Motor neuron (in vitro differentiated cells): ENCODE measurements around the gene SPARCL1. TPM values are rescaled to one million over a fixed set of nuclear protein-coding genes. Genes with fewer than 3 reads are reported as not detected.
"Not testable (repeated sequence)": the region's sequence is repeated elsewhere in the genome, so short reads cannot be mapped to it uniquely, and the experiment has no call there.

Source experiments
- ATAC-seq, 8 experiments: fragments of 200-7000 bp; cut with Tn5 transposase; replicated peaks in 6 of 8; 2 replicates each; pipeline ENCODE4 v1.8.0; 2021; ENCODE audit warnings: mild to moderate bottlenecking in 8 of 8, moderate library complexity in 8 of 8
- H3K27ac ChIP-seq, 2 donors: fragments of 250-450 bp; sonication (Bioruptor Pico); 2 replicates each; pipeline ENCODE4 v1.9.0; 2021; ENCODE audit warnings: antibody characterized with exemption in 2 of 2, mild to moderate bottlenecking in 2 of 2, moderate library complexity in 1 of 2
- H3K4me1 ChIP-seq, 2 donors: fragments of 250-450 bp; sonication (Bioruptor Pico); replicated peaks in 1 of 2; 2 replicates each; pipeline ENCODE4 v1.6.1; 2021; ENCODE audit warnings: antibody characterized with exemption in 2 of 2, mild to moderate bottlenecking in 2 of 2, moderate library complexity in 1 of 2
- H3K4me3 ChIP-seq, 5 donors: fragments of 250-450 bp; sonication (Bioruptor Pico); 2 replicates each; pipeline ENCODE4 v1.9.0; 2021; ENCODE audit warnings: antibody characterized with exemption in 5 of 5, mild to moderate bottlenecking in 5 of 5, moderate library complexity in 4 of 5
- WGBS, 10 experiments: fragments of 450-650 bp; shearing (Covaris generic); methylation state at CpG; one replicate each; pipeline ENCODE4 v1.0.0; 2022; 5-methylcytosine and 5-hydroxymethylcytosine counted together
- in situ Hi-C, 9 experiments: fragments of 400-800 bp; cut with MboI; loops; one replicate each; pipeline ENCODE4 v1.15.0; 2021; ENCODE audit warnings: low sequenced_read_pairs in 9 of 9, low pct_unique_long_range_greater_than_20kb in 2 of 9; ENCODE audit not compliant: unreplicated experiment in 9 of 9
- total RNA-seq, 8 experiments: library from RNA; unstranded; fragments of 300-600 nt; gene quantifications; 2 replicates each; pipeline versions ENCODE4 v1.2.3 to v1.2.4, GENCODE V29; 2022

Gene SPARCL1
- total RNA-seq, 8 experiments from 2014 or later, result 0.36 to 473 (median 7.8) TPM

DNA sequence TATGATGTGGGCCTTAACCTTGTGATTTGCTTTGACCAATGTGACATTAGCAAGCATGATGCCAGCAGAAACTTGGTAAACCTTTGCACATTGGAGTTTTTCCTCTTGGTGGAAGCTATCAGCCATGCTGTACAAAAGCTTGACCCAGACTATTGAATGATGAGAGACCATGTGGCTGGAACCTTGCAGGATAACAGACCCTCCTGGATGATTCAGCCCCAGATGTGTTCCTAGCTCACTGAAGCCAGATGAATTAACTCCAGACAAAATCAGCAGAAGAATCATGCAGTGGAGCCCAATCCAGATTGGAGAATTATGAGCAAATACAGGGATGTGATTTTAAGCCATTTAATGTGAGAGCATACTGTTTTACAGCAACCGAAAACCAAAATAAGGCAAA, 16.8 kb downstream of the SPARCL1 start:
- no peak for ATAC-seq
- Histone ChIP-seq H3K27ac (no peak overlapping the region), H3K4me1 (no peaks in the 10 kb centered on the region), H3K4me3 (no peak overlapping the region)
- 0 to 100% (median 48%) methylated on average over 1 of the region's 1 CpG; no CpG with 5 or more reads in 2 of the 10 experiments for WGBS, 10 experiments
- in situ Hi-C loops, result no loop called here

DNA sequence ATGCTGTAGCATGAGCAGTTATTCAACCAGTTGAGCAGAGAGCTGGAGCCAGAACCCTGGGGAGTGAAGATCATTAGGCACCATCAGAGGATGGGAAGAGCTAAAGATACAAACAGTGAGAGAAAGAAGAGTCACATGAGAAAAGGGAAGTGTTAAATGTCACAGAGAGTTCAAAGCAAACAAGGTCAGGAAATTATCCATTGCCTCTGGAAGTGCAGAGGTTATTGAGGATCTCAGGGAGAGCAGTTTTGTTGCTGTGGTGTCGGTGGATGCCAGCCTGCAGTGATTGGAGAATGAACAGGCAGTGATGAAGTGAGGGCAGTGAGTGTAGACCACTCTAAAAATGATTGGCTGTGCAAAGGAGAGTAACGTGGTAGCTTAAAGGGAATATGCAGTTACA, 17.7 kb downstream of the SPARCL1 start:
- Histone ChIP-seq H3K4me1 (no peaks in the 10 kb centered on the region), H3K27ac (no peak overlapping the region), H3K4me3 (no peak overlapping the region)
- 40 to 100% (median 87%) methylated on average over 1 to 2 of the region's 2 CpGs; no CpG with 5 or more reads in 2 of the 10 experiments for WGBS, 10 experiments
- in situ Hi-C loops, result no loop called here
- no peak for ATAC-seq

DNA sequence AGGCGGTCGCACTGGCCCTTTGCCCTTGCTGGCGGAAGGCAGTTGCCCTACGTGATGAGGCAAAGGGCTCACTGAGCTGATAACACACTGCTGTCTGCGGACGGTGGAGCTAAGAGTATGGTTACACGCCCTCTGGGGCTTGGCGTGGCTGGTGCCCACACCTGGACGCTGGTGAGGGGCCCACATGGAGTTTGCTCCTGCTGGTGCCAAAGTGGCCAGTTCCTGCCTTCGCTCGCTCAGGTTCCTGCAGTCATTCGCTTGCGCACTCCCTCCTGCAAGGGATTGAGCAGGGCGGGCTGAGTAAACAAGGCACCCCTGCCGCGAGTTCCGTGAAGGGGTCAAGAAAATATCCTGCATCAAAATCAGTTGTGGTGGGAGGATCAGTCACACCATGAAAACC, 18.4 kb downstream of the SPARCL1 start:
- no peaks in the 10 kb centered on the region for H3K4me1 ChIP-seq
- WGBS, 10 experiments, result 80 to 100% (median 95%) methylated on average over 1 to 8 of the region's 17 CpGs; no CpG with 5 or more reads in 5 of the 10 experiments
- no peak overlapping the region for H3K4me3 ChIP-seq
- in situ Hi-C loops, result no loop called here
- no peak for ATAC-seq
- H3K27ac ChIP-seq, result no peak overlapping the region

DNA sequence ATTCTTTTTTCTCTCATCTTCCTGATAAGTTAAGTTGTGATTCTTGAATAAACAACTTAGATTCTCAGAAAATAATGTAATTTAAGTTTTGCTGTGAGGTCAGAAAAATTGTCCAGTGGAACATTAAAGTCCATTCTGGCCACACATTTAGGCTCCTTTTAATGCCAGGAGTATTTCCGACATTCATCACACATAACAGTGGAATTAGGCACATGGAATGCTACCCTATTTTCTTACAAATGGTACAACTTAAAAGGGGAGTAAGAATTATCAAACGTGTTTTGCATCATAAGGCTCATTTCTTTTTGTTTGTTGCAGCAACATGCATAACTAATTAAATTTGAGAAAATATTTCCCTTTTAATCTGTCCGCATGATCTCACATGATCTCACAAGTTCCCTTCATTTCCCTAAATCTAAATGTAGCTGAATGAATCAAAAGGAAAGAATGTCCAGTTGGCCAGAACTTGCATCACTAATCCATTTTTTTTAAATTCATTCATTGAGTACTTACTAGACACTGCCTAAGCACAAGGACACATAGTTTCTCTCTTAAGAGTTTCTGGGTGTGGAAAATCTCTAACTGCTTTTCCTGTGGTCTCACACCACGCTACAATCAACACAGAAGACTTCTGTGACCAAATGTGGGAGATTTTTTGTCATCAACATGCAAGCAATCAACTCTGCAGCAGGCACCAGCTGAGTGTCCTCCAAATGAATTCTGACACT, 22.0 kb downstream of the SPARCL1 start:
- Histone ChIP-seq H3K4me1 (no peaks in the 10 kb centered on the region), H3K27ac (no peak overlapping the region), H3K4me3 (no peak overlapping the region)
- ATAC-seq, result peak in 3 of 8 experiments; percentile 49 to 96 (median 96)
- in situ Hi-C loops, result no loop called here
- WGBS, 10 experiments, result 8 to 98% (median 67%) methylated on average over 2 to 4 of the region's 4 CpGs; no CpG with 5 or more reads in 1 of the 10 experiments

GRCh38 chr4:87505862-87506261, 23.3 kb downstream of the SPARCL1 start:
- no peak overlapping the region for H3K4me3 ChIP-seq
- H3K4me1 ChIP-seq, result no peaks in the 10 kb centered on the region
- ATAC-seq, result no peak
- in situ Hi-C loops, result no loop called here
- H3K27ac ChIP-seq, result no peak overlapping the region
- WGBS, 10 experiments, result 40 to 100% (median 69%) methylated on average over 1 to 3 of the region's 3 CpGs; no CpG with 5 or more reads in 3 of the 10 experiments

DNA sequence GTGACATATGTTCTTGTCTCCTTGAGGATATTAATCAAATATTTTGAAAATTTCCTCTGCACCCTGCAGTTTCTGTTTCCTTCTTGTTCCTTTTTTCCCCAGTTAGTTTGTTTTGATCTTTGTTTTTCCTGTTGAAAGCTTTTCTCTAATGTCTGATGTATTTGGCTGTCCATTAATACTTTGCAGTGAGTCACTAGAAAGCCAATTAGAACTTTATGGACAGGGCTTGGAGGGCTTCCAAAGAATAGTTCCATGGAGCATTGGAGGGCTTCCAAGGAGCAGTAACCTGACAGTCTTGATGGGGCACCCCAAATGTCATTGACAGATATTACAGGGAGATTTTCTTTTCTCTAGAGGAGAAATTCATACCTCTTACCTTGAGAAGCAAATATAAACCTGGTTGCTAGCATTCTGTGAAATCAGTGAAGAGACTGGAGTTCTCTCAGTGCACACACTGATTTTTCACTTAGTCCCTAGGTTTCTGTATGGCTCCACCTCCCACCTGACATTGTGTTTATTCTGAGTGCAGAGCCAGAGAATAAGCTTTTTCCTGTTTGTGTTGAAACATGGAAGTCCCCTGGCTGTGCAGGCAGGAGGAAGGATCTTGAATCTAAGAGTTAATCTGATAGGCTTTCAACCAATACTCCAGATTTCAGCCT, 26.5 kb downstream of the SPARCL1 start:
- Histone ChIP-seq H3K4me1 (no peaks in the 10 kb centered on the region), H3K4me3 (no peak overlapping the region), H3K27ac (no peak overlapping the region)
- in situ Hi-C loops, result no loop called here
- ATAC-seq, result peak in 1 of 8 experiments; percentile 52

DNA sequence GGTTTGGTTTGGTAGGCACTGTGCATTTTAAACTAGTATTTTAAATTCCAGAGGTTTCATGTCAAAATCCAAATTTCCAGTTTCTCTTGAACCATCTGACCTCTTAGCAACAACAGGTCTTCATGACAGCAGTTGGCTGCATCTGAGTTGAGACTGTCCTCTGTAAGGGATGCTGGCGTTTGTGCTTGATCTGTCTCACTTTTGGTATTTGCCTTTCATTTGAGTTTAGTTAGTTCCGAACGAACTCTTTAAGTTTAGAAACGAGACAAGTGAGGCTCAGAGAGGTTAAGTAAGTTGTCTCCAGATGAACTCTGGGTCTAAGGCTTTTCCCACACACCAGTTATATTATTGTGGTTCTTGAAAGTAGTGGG, 29.1 kb downstream of the SPARCL1 start:
- no peak for ATAC-seq

GRCh38 chr4:87499403-87500091, 29.6 kb downstream of the SPARCL1 start:
- H3K4me1 ChIP-seq, result no peaks in the 10 kb centered on the region
- no peak for ATAC-seq
- H3K27ac ChIP-seq, result no peak overlapping the region
- 79 to 100% (median 89%) methylated on average over 1 to 7 of the region's 7 CpGs for WGBS, 10 experiments
- in situ Hi-C loops, result no loop called here
- no peak overlapping the region for H3K4me3 ChIP-seq

More for the DNA sequence above, 29.1 kb downstream of the SPARCL1 start:
- no peak overlapping the region for H3K4me3 ChIP-seq
- 0 to 100% (median 66%) methylated on average over 1 to 4 of the region's 4 CpGs; no CpG with 5 or more reads in 1 of the 10 experiments for WGBS, 10 experiments
- no peak overlapping the region for H3K27ac ChIP-seq
- H3K4me1 ChIP-seq, result no peaks in the 10 kb centered on the region
- in situ Hi-C loops, result no loop called here

DNA sequence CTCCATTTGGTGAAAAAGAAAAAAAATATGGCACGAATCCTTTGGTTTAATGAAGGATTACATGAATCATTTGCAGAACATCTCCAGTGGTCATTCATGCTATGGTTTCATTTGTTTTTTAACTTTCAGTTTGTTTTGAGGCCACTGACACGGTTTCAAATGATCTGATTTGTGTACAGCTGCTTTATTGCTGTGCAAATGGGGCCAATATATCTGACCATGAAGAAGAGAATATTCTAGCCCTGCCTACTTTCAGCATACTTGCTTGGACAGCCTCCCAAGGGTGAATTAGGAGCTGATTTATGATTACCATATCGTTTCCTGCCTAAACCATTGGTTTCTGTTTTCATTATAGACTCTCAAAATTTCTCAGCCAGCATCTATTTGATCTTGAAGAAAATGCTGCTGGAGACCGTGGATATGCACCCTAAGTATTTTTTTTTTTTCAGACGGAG, 30.7 kb downstream of the SPARCL1 start:
- Histone ChIP-seq H3K4me3 (no peak overlapping the region), H3K27ac (no peak overlapping the region), H3K4me1 (no peaks in the 10 kb centered on the region)
- in situ Hi-C loops, result no loop called here
- 0 to 89% (median 65%) methylated on average over 1 to 5 of the region's 5 CpGs; no CpG with 5 or more reads in 2 of the 10 experiments for WGBS, 10 experiments
- peak in 4 of 8 experiments; percentile 39 to 97 (median 89) for ATAC-seq

GRCh38 chr4:87497578-87497977, 31.6 kb downstream of the SPARCL1 start:
- in situ Hi-C loops, result no loop called here
- no peak overlapping the region for H3K4me3 ChIP-seq
- no peak overlapping the region for H3K27ac ChIP-seq
- 10 to 100% (median 80%) methylated on average over 1 to 2 of the region's 3 CpGs; no CpG with 5 or more reads in 1 of the 10 experiments for WGBS, 10 experiments
- peak in 1 of 8 experiments; percentile 11 for ATAC-seq
- no peaks in the 10 kb centered on the region for H3K4me1 ChIP-seq

GRCh38 chr4:87497159-87497558, 32.0 kb downstream of the SPARCL1 start:
- in situ Hi-C loops, result no loop called here
- WGBS, 10 experiments, result 20 to 100% (median 76%) methylated on average over 1 to 2 of the region's 2 CpGs; no CpG with 5 or more reads in 2 of the 10 experiments
- Histone ChIP-seq H3K4me1 (no peaks in the 10 kb centered on the region), H3K27ac (no peak overlapping the region), H3K4me3 (no peak overlapping the region)
- peak in 1 of 8 experiments; percentile 18 for ATAC-seq

- H3K4me1 ChIP-seq, result peaks cover 0 to 2% of the 10 kb centered on the region in 2 donors
- peak in 1 of 8 experiments; percentile 64 for ATAC-seq
- H3K4me3 ChIP-seq, result no peak overlapping the region
- H3K27ac ChIP-seq, result no peak overlapping the region
- in situ Hi-C loops, result no loop called here
- WGBS, 10 experiments, result 52 to 100% (median 87%) methylated on average over 1 to 3 of the region's 3 CpGs; no CpG with 5 or more reads in 1 of the 10 experiments
These were observed 36.1 kb downstream of the SPARCL1 start for GRCh38 chr4:87493115-87493514.

GRCh38 chr4:87491851-87492250, 37.3 kb downstream of the SPARCL1 start:
- H3K27ac ChIP-seq, ATAC-seq, in situ Hi-C loops, H3K4me1 ChIP-seq, H3K4me3 ChIP-seq: not testable (repeated sequence)
- WGBS, 10 experiments, result 57 to 100% (median 93%) methylated on average over 1 to 2 of the region's 2 CpGs; no CpG with 5 or more reads in 3 of the 10 experiments
